ENCODE data around the gene LIMCH1. TPM values are rescaled to one million over a fixed set of nuclear protein-coding genes. Genes with fewer than 3 reads are reported as not detected.
"Not testable (repeated sequence)": the region's sequence is repeated elsewhere in the genome, so short reads cannot be mapped to it uniquely, and the experiment has no call there.

Gene LIMCH1
- polyA plus RNA-seq = not detected

- no peaks in the 10 kb centered on the region for H3K36me3 Mint-ChIP-seq
- H3K4me3 Mint-ChIP-seq = no peak within 1 kb of the TSS
- H3K27ac Mint-ChIP-seq = no peak within 1 kb of the TSS
- no peaks in the 10 kb centered on the region for H3K27me3 Mint-ChIP-seq (ENCODE audit: low read depth in 3 of 3)
- H3K9me3 Mint-ChIP-seq = peaks cover 0 to 7% (median 2%) of the 10 kb centered on the region in 6 donors
- DNase-seq = no peak
- no peaks in the 10 kb centered on the region for H3K4me1 Mint-ChIP-seq
Measured at GRCh38 chr4:41538017-41538733, at the start of gene LIMCH1. Gene LIMCH1 (plus strand): TSS chr4:41538157. CDS start chr4:41605996, 67,839 bp downstream.

GRCh38 chr4:41491081-41491576, 46.8 kb upstream of the LIMCH1 start:
- DNase-seq; H3K36me3 Mint-ChIP-seq; H3K4me3 Mint-ChIP-seq; H3K9me3 Mint-ChIP-seq; H3K27ac Mint-ChIP-seq; H3K4me1 Mint-ChIP-seq; H3K27me3 Mint-ChIP-seq (ENCODE audit: low read depth in 3 of 3): not testable (repeated sequence)

- Mint-ChIP-seq H3K27ac (no peak overlapping the region), H3K36me3 (no peaks in the 10 kb centered on the region), H3K9me3 (peaks cover 0 to 16% (median 4%) of the 10 kb centered on the region in 6 donors), H3K4me3 (no peak overlapping the region), H3K27me3 (ENCODE audit: low read depth in 3 of 3) (no peaks in the 10 kb centered on the region), H3K4me1 (no peaks in the 10 kb centered on the region)
- DNase-seq = no peak
Measured at GRCh38 chr4:41496977-41497376, 41.0 kb upstream of the LIMCH1 start.

GRCh38 chr4:41498177-41498576, 39.8 kb upstream of the LIMCH1 start:
- Mint-ChIP-seq H3K27ac (no peak overlapping the region), H3K9me3 (peaks cover 0 to 10% (median 2%) of the 10 kb centered on the region in 6 donors), H3K4me1 (no peaks in the 10 kb centered on the region), H3K27me3 (ENCODE audit: low read depth in 3 of 3) (no peaks in the 10 kb centered on the region), H3K4me3 (no peak overlapping the region), H3K36me3 (no peaks in the 10 kb centered on the region)
- DNase-seq = no peak

GRCh38 chr4:41504167-41504818, 33.7 kb upstream of the LIMCH1 start:
- Mint-ChIP-seq H3K4me3 (no peak overlapping the region), H3K27me3 (ENCODE audit: low read depth in 3 of 3) (no peaks in the 10 kb centered on the region), H3K27ac (no peak overlapping the region), H3K36me3 (no peaks in the 10 kb centered on the region), H3K9me3 (peaks cover 0 to 25% (median 4%) of the 10 kb centered on the region in 6 donors), H3K4me1 (no peaks in the 10 kb centered on the region)
- no peak for DNase-seq

- H3K4me1 Mint-ChIP-seq = no peaks in the 10 kb centered on the region
- no peaks in the 10 kb centered on the region for H3K36me3 Mint-ChIP-seq
- no peaks in the 10 kb centered on the region for H3K27me3 Mint-ChIP-seq (ENCODE audit: low read depth in 3 of 3)
- no peak overlapping the region for H3K27ac Mint-ChIP-seq
- no peak for DNase-seq
- H3K9me3 Mint-ChIP-seq = peaks cover 0 to 25% (median 4%) of the 10 kb centered on the region in 6 donors
- H3K4me3 Mint-ChIP-seq = no peak overlapping the region
Measured at GRCh38 chr4:41505161-41505661, 32.7 kb upstream of the LIMCH1 start.

GRCh38 chr4:41506130-41506529, 31.8 kb upstream of the LIMCH1 start:
- Mint-ChIP-seq H3K4me3 (no peak overlapping the region), H3K36me3 (no peaks in the 10 kb centered on the region), H3K27ac (no peak overlapping the region), H3K4me1 (no peaks in the 10 kb centered on the region), H3K27me3 (ENCODE audit: low read depth in 3 of 3) (peaks cover 0 to 2% (median 0%) of the 10 kb centered on the region in 3 donors), H3K9me3 (peaks cover 0 to 25% (median 3%) of the 10 kb centered on the region in 6 donors)
- DNase-seq = no peak

GRCh38 chr4:41507291-41507947, 30.5 kb upstream of the LIMCH1 start:
- H3K27ac Mint-ChIP-seq = no peak overlapping the region
- no peak for DNase-seq
- no peak overlapping the region for H3K4me3 Mint-ChIP-seq
- H3K36me3 Mint-ChIP-seq = no peaks in the 10 kb centered on the region
- peaks cover 0 to 23% (median 5%) of the 10 kb centered on the region in 6 donors for H3K9me3 Mint-ChIP-seq
- peaks cover 0 to 2% (median 0%) of the 10 kb centered on the region in 3 donors for H3K27me3 Mint-ChIP-seq (ENCODE audit: low read depth in 3 of 3)
- H3K4me1 Mint-ChIP-seq = no peaks in the 10 kb centered on the region

GRCh38 chr4:41509451-41509866, 28.5 kb upstream of the LIMCH1 start:
- H3K4me1 Mint-ChIP-seq = no peaks in the 10 kb centered on the region
- H3K27ac Mint-ChIP-seq = no peak overlapping the region
- peaks cover 1 to 15% (median 5%) of the 10 kb centered on the region in 6 donors for H3K9me3 Mint-ChIP-seq
- no peak for DNase-seq
- H3K27me3 Mint-ChIP-seq (ENCODE audit: low read depth in 3 of 3) = peaks cover 0 to 2% (median 2%) of the 10 kb centered on the region in 3 donors
- H3K4me3 Mint-ChIP-seq = no peak overlapping the region
- no peaks in the 10 kb centered on the region for H3K36me3 Mint-ChIP-seq

GRCh38 chr4:41510179-41510578, 27.8 kb upstream of the LIMCH1 start:
- no peak overlapping the region for H3K27ac Mint-ChIP-seq
- H3K27me3 Mint-ChIP-seq (ENCODE audit: low read depth in 3 of 3) = peaks cover 0 to 2% (median 2%) of the 10 kb centered on the region in 3 donors
- no peaks in the 10 kb centered on the region for H3K36me3 Mint-ChIP-seq
- no peak for DNase-seq
- peaks cover 0 to 13% (median 4%) of the 10 kb centered on the region in 6 donors for H3K9me3 Mint-ChIP-seq
- no peak overlapping the region for H3K4me3 Mint-ChIP-seq
- H3K4me1 Mint-ChIP-seq = no peaks in the 10 kb centered on the region

GRCh38 chr4:41512136-41512535, 25.8 kb upstream of the LIMCH1 start:
- no peak for DNase-seq
- H3K4me1 Mint-ChIP-seq = no peaks in the 10 kb centered on the region
- H3K27me3 Mint-ChIP-seq (ENCODE audit: low read depth in 3 of 3) = peaks cover 0 to 4% (median 3%) of the 10 kb centered on the region in 3 donors
- no peak overlapping the region for H3K4me3 Mint-ChIP-seq
- no peak overlapping the region for H3K27ac Mint-ChIP-seq
- peaks cover 0 to 13% (median 4%) of the 10 kb centered on the region in 6 donors for H3K9me3 Mint-ChIP-seq
- no peaks in the 10 kb centered on the region for H3K36me3 Mint-ChIP-seq

- DNase-seq = no peak
- Mint-ChIP-seq H3K27me3 (ENCODE audit: low read depth in 3 of 3) (peaks cover 0 to 4% (median 3%) of the 10 kb centered on the region in 3 donors), H3K27ac (no peak overlapping the region), H3K4me1 (no peaks in the 10 kb centered on the region), H3K36me3 (no peaks in the 10 kb centered on the region), H3K4me3 (no peak overlapping the region), H3K9me3 (peaks cover 0 to 13% (median 4%) of the 10 kb centered on the region in 6 donors)
Measured at GRCh38 chr4:41512596-41512995, 25.4 kb upstream of the LIMCH1 start.

GRCh38 chr4:41514169-41514568, 23.8 kb upstream of the LIMCH1 start:
- no peaks in the 10 kb centered on the region for H3K36me3 Mint-ChIP-seq
- peaks cover 0 to 7% (median 2%) of the 10 kb centered on the region in 6 donors for H3K9me3 Mint-ChIP-seq
- H3K27me3 Mint-ChIP-seq (ENCODE audit: low read depth in 3 of 3) = peaks cover 0 to 4% (median 3%) of the 10 kb centered on the region in 3 donors
- no peak for DNase-seq
- no peaks in the 10 kb centered on the region for H3K4me1 Mint-ChIP-seq
- no peak overlapping the region for H3K27ac Mint-ChIP-seq
- H3K4me3 Mint-ChIP-seq = no peak overlapping the region
